HCT116 (cell line): ENCODE results near the gene COL15A1. TPM values are rescaled to one million over a fixed set of nuclear protein-coding genes. Genes with fewer than 3 reads are reported as not detected.

Experiments
- ATAC-seq: fragments of 200-7000 bp; cut with Tn5 transposase; 2 replicates; pipeline ENCODE4 v1.9.1; 2020; ENCODE audit warnings: mild to moderate bottlenecking, moderate library complexity
- BruUV-seq: library from RNA; stranded (reverse); fragments of 400-500 nt; replicated peaks from 2 replicates; lab custom pipeline; 2021; lab: Mats Ljungman, UMichigan
- CTCF ChIA-PET: fragments of 300-600 bp; sonication (Branson Sonifier 250); formaldehyde crosslinking; loops from one replicate; lab custom pipeline; 2021; ENCODE audit warnings: antibody characterized with exemption; lab: Charles Lee
- POLR2A ChIA-PET: fragments of 300-600, 350-600 bp; sonication (Branson Sonifier 250); formaldehyde crosslinking; loops from one replicate; lab custom pipeline; 2021; ENCODE audit warnings: antibody characterized with exemption; lab: Charles Lee
- RAD21 ChIA-PET, 2 experiments: fragments of 300-600 bp; sonication (Branson Sonifier 250); formaldehyde crosslinking; loops; one replicate each; lab custom pipeline; 2023; ENCODE audit warnings: low total read pairs in 2 of 2; ENCODE audit not compliant: uncharacterized antibody in 2 of 2, unreplicated experiment in 2 of 2, low non-redundant PET in 1 of 2; lab: Charles Lee
- DNase-seq: peaks from one replicate; pipeline ENCODE4 v3.0.0-alpha.2; 2010; ENCODE audit warnings: low read depth, low spot score
- H2AFZ ChIP-seq: fragments of 200-600 bp; shearing (Covaris generic), sonication (generic); 2 replicates; pipeline ENCODE4 v1.6.1; 2017; ENCODE audit warnings: low read depth, mixed run types, mixed read lengths, antibody characterized with exemption, low read length; ENCODE audit not compliant: poor library complexity, severe bottlenecking
- H3K27ac ChIP-seq: 2 replicates; pipeline ENCODE4 v1.5.1; 2012; ENCODE audit warnings: low read depth, low read length
- H3K27me3 ChIP-seq: fragments of 200-600 bp; sonication (generic); 2 replicates; pipeline ENCODE4 v1.6.1; 2016; ENCODE audit warnings: mixed run types, low read length, mixed read lengths; ENCODE audit not compliant: insufficient read depth
- H3K36me3 ChIP-seq, 2 experiments: fragments of 200-500 bp in 1 of 2; fragments of 200-600 bp in 1 of 2; sonication (Bioruptor generic) in 1 of 2; sonication (generic) in 1 of 2; 2 replicates each; pipeline versions ENCODE4 v1.5.1 to v1.6.1; 2014 to 2016; ENCODE audit warnings: low read length in 2 of 2, inconsistent platforms in 1 of 2, mixed read lengths in 1 of 2, mixed run types in 1 of 2; ENCODE audit not compliant: insufficient read depth in 2 of 2, control insufficient read depth in 1 of 2
- H3K4me1 ChIP-seq, 2 experiments: fragments of 200-600 bp in 1 of 2; sonication (generic) in 1 of 2; 2 replicates each; pipeline versions ENCODE4 v1.5.1 to v1.6.1; 2012 to 2017; ENCODE audit warnings: low read length in 2 of 2, inconsistent platforms in 1 of 2, mild to moderate bottlenecking in 1 of 2, mixed read lengths in 1 of 2, mixed run types in 1 of 2, moderate library complexity in 1 of 2; ENCODE audit not compliant: insufficient read depth in 2 of 2, control insufficient read depth in 1 of 2
- H3K4me2 ChIP-seq: fragments of 200-600 bp; sonication (generic); 2 replicates; pipeline ENCODE4 v1.6.1; 2017; ENCODE audit warnings: mixed run types, low read length, mixed read lengths
- H3K4me3 ChIP-seq, 2 experiments: fragments of 200-600 bp in 1 of 2; sonication (generic) in 1 of 2; replicated peaks in 1 of 2; 2 replicates each; pipeline ENCODE4 v1.5.1; 2011 to 2016; ENCODE audit warnings: low read length in 2 of 2, control low read depth in 1 of 2, low read depth in 1 of 2, mild to moderate bottlenecking in 1 of 2, mixed read lengths in 1 of 2, mixed run types in 1 of 2
- H3K79me2 ChIP-seq: fragments of 200-600 bp; sonication (generic); 2 replicates; pipeline ENCODE4 v1.6.1; 2017; ENCODE audit warnings: mild to moderate bottlenecking, mixed run types, low read length, moderate library complexity, mixed read lengths; ENCODE audit not compliant: insufficient read depth
- H3K9ac ChIP-seq: fragments of 200-600 bp; sonication (generic); 2 replicates; pipeline ENCODE4 v1.6.1; 2016; ENCODE audit warnings: low read length, mixed read lengths
- H3K9me2 ChIP-seq: fragments of 200-600 bp; sonication (generic), shearing (Covaris generic); 2 replicates; pipeline ENCODE4 v1.6.1; 2017; ENCODE audit warnings: mixed run types, mild to moderate bottlenecking, moderate library complexity; ENCODE audit not compliant: insufficient read depth
- H3K9me3 ChIP-seq, 2 experiments: fragments of 200-500 bp in 1 of 2; fragments of 200-600 bp in 1 of 2; sonication (Bioruptor generic) in 1 of 2; sonication (generic) in 1 of 2; 2 replicates each; pipeline ENCODE4 v1.6.1; 2014 to 2017; ENCODE audit warnings: low read length in 2 of 2, mixed read lengths in 2 of 2, inconsistent platforms in 1 of 2, low read depth in 1 of 2, mild to moderate bottlenecking in 1 of 2, mixed run types in 1 of 2, moderate library complexity in 1 of 2; ENCODE audit not compliant: control insufficient read depth in 1 of 2, insufficient read depth in 1 of 2
- H4K20me1 ChIP-seq: fragments of 200-600 bp; sonication (generic), shearing (Covaris generic); 2 replicates; pipeline ENCODE4 v1.6.1; 2017; ENCODE audit warnings: mixed run types, mild to moderate bottlenecking, moderate library complexity; ENCODE audit not compliant: insufficient read depth
- CBX3 ChIP-seq: IDR thresholded peaks from 2 replicates; pipeline ENCODE4 v1.6.1; 2012; ENCODE audit warnings: low read depth
- CTCF ChIP-seq, 3 experiments: fragments of 200-600 bp in 1 of 3; sonication (generic) in 1 of 3; IDR thresholded peaks in 2 of 3; conservative IDR thresholded peaks in 1 of 3; 2 replicates each; pipeline ENCODE4 v1.5.1; 2012 to 2017; ENCODE audit warnings: low read depth in 2 of 3, low read length in 2 of 3, antibody characterized with exemption in 1 of 3, borderline replicate concordance in 1 of 3, control low read depth in 1 of 3, mild to moderate bottlenecking in 1 of 3, mixed read lengths in 1 of 3, mixed run types in 1 of 3, moderate library complexity in 1 of 3; ENCODE audit not compliant: insufficient read depth in 1 of 3
- EZH2 ChIP-seq: fragments of 200-600 bp; sonication (generic); IDR thresholded peaks from 2 replicates; pipeline ENCODE4 v1.6.1; 2017; ENCODE audit warnings: antibody characterized with exemption, mixed run types
- EZH2phosphoT487 ChIP-seq: fragments of 200-600 bp; IDR thresholded peaks from 2 replicates; pipeline ENCODE4 v1.6.1; 2018; ENCODE audit warnings: antibody characterized with exemption, borderline replicate concordance
- FOSL1 ChIP-seq: IDR thresholded peaks from 2 replicates; pipeline ENCODE4 v1.6.1; 2012; ENCODE audit warnings: low read depth
- POLR2AphosphoS5 ChIP-seq: IDR thresholded peaks from 2 replicates; pipeline ENCODE4 v1.6.1; 2011; ENCODE audit warnings: mild to moderate bottlenecking, low read depth, low read length, moderate library complexity
- SP1 ChIP-seq: IDR thresholded peaks from 2 replicates; pipeline ENCODE4 v1.6.1; 2012; ENCODE audit warnings: low read depth
- SRF ChIP-seq: IDR thresholded peaks from 2 replicates; pipeline ENCODE4 v1.6.1; 2012; ENCODE audit warnings: low read depth
- TCF7L2 ChIP-seq: IDR thresholded peaks from 2 replicates; pipeline ENCODE4 v1.7.0; 2011; ENCODE audit warnings: borderline replicate concordance, inconsistent platforms; ENCODE audit not compliant: insufficient read depth, insufficient read length; ENCODE audit errors: extremely low read depth
- YY1 ChIP-seq: IDR thresholded peaks from 2 replicates; pipeline ENCODE4 v1.6.1; 2011; ENCODE audit warnings: low read length, low read depth, moderate library complexity, mild to moderate bottlenecking; ENCODE audit not compliant: insufficient replicate concordance; ENCODE audit errors: extremely low read depth
- intact Hi-C: fragments of 100-400 bp; cut with micrococcal nuclease; formaldehyde crosslinking; loops from 2 replicates; pipeline ENCODE4 v1.10.0; 2022
- total RNA-seq: library from RNA; stranded (reverse); gene quantifications from one replicate; pipeline ENCODE4 v1.2.1, GENCODE V29; 2021; ENCODE audit not compliant: unreplicated experiment
- TF ChIP-seq, protein P1 (sequence below): IDR thresholded peaks from 2 replicates; pipeline ENCODE4 v1.6.1; 2012

The COL15A1 gene
- total RNA-seq, 1 experiment from 2014 or later, result 0.15 TPM

- Histone ChIP-seq H3K36me3 (no peaks in the 10 kb centered on the region), H3K9ac (no peak overlapping the region), H3K4me2 (no peak overlapping the region), H3K9me2 (no peaks in the 10 kb centered on the region), H3K27me3 (peaks cover 4% of the 10 kb centered on the region; the same call in 1 of the 2 replicates), H3K27ac (no peak overlapping the region), H3K4me3 (no peak overlapping the region), H4K20me1 (no peaks in the 10 kb centered on the region), H2AFZ (no peak overlapping the region), H3K4me1 (no peaks in the 10 kb centered on the region), H3K9me3 (peaks cover 0 to 3% of the 10 kb centered on the region in 2 experiments; a peak in 1 of 4 replicates), H3K79me2 (no peaks in the 10 kb centered on the region)
- ChIA-PET RAD21 (no interaction called here), POLR2A (no interaction called here), CTCF (no interaction called here)
- no peak for DNase-seq
- TF ChIP-seq, protein P1, sequence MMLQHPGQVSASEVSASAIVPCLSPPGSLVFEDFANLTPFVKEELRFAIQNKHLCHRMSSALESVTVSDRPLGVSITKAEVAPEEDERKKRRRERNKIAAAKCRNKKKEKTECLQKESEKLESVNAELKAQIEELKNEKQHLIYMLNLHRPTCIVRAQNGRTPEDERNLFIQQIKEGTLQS, result no peak
- TF ChIP-seq CBX3 (no peak), CTCF (IDR thresholded peaks at IDR 0.05 in 2 of 3, conservative IDR thresholded peaks at IDR 0.05 in 1 of 3; ENCODE audit: borderline replicate concordance in 1 of 3, insufficient read depth in 1 of 3, low read depth in 2 of 3, low read length in 2 of 3) (no peak), YY1 (no peak), SP1 (no peak), FOSL1 (no peak), TCF7L2 (no peak), EZH2 (no peak), SRF (no peak), POLR2AphosphoS5 (no peak), EZH2phosphoT487 (no peak)
- no peak for ATAC-seq
- BruUV-seq, result no TSS peak
- intact Hi-C loops, result no loop called here
These were observed 143.8 kb downstream of the COL15A1 start for GRCh38 chr9:99087462-99087861.
